Spleen (tissue), 7 donors: ENCODE measurements around the gene SORCS1.

Experiments
- CTCF ChIP-seq, 11 experiments: fragments of 200-600 bp in 7 of 11; fragments of 450-650 bp in 4 of 11; sonication (generic) in 4 of 11; IDR thresholded peaks in 8 of 11; conservative IDR thresholded peaks in 3 of 11; 1 replicate in 7 of 11; 2 replicates in 4 of 11; pipeline versions ENCODE4 v1.4.0 to v1.8.0; 2016 to 2021; ENCODE audit warnings: antibody characterized with exemption in 11 of 11, inconsistent platforms in 4 of 11, mild to moderate bottlenecking in 1 of 11
- POLR2A ChIP-seq, 3 donors: fragments of 450-650 bp; IDR thresholded peaks; one replicate each; pipeline ENCODE4 v1.5.1; 2017; ENCODE audit warnings: antibody characterized with exemption in 3 of 3, mild to moderate bottlenecking in 1 of 3
- POLR2AphosphoS5 ChIP-seq, 3 donors: sonication (generic); formaldehyde crosslinking; IDR thresholded peaks; one replicate each; pipeline ENCODE4 v1.5.1; 2017; ENCODE audit warnings: antibody characterized with exemption in 3 of 3
- donor health status: DM: no; HTN: no; CAD: no; lungs with moderate emphysema.
- donor health status: DM: no; HTN: no; CAD: no.
- donor health status: DM: no; HTN: no; CAD: no.

GRCh38 chr10:107056182-107056581 lies 108.3 kb downstream of the SORCS1 start:
- TF ChIP-seq CTCF (IDR thresholded peaks at IDR 0.05 in 8 of 11, conservative IDR thresholded peaks at IDR 0.05 in 3 of 11) = no peak
- TF ChIP-seq POLR2A (IDR thresholded peaks at IDR 0.05) = no peak
- no peak for TF ChIP-seq POLR2AphosphoS5 (IDR thresholded peaks at IDR 0.05)
